ENCODE measurements around the gene SKAP1. TPM values are rescaled to one million over a fixed set of nuclear protein-coding genes. Genes with fewer than 3 reads are reported as not detected.

The SKAP1 gene
- total RNA-seq, 1 donor from 2014 or later: not detected

- Histone ChIP-seq H3K9ac (no peak overlapping the region), H3K36me3 (no peaks in the 10 kb centered on the region), H3F3A (ENCODE audit: low read depth) (no peaks in the 10 kb centered on the region), H3K27ac (no peak overlapping the region), H3K79me2 (ENCODE audit: low read depth) (no peaks in the 10 kb centered on the region), H3K4me2 (no peak overlapping the region), H3K4me1 (no peaks in the 10 kb centered on the region), H3K9me3 (ENCODE audit: low read depth) (no peaks in the 10 kb centered on the region), H3K27me3 (peaks cover 83% of the 10 kb centered on the region), H4K20me1 (ENCODE audit: low read depth) (no peaks in the 10 kb centered on the region), H3K4me3 (no peak overlapping the region), H2AFZ (replicated peaks) (no peak overlapping the region)
- no peak overlapping the region for H3K27ac Mint-ChIP-seq
- DNase-seq (ENCODE audit: low spot score): no peak
- peaks cover 3% of the 10 kb centered on the region for H3K27me3 Mint-ChIP-seq (ENCODE audit: insufficient read depth, low read depth)
- peaks cover 26% of the 10 kb centered on the region for H3K4me1 Mint-ChIP-seq
- TF ChIP-seq, protein P1, sequence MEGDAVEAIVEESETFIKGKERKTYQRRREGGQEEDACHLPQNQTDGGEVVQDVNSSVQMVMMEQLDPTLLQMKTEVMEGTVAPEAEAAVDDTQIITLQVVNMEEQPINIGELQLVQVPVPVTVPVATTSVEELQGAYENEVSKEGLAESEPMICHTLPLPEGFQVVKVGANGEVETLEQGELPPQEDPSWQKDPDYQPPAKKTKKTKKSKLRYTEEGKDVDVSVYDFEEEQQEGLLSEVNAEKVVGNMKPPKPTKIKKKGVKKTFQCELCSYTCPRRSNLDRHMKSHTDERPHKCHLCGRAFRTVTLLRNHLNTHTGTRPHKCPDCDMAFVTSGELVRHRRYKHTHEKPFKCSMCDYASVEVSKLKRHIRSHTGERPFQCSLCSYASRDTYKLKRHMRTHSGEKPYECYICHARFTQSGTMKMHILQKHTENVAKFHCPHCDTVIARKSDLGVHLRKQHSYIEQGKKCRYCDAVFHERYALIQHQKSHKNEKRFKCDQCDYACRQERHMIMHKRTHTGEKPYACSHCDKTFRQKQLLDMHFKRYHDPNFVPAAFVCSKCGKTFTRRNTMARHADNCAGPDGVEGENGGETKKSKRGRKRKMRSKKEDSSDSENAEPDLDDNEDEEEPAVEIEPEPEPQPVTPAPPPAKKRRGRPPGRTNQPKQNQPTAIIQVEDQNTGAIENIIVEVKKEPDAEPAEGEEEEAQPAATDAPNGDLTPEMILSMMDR (IDR thresholded peaks at IDR 0.05): no peak
- TF ChIP-seq EZH2phosphoT487 (IDR thresholded peaks at IDR 0.05) (no peak), EZH2 (IDR thresholded peaks at IDR 0.05) (no peak)
- H3K9me3 Mint-ChIP-seq: no peaks in the 10 kb centered on the region
- no peak overlapping the region for H3K4me3 Mint-ChIP-seq
- no peaks in the 10 kb centered on the region for H3K36me3 Mint-ChIP-seq
Measured at GRCh38 chr17:48441231-48441711, 11.3 kb upstream of the SKAP1 start.

DNA sequence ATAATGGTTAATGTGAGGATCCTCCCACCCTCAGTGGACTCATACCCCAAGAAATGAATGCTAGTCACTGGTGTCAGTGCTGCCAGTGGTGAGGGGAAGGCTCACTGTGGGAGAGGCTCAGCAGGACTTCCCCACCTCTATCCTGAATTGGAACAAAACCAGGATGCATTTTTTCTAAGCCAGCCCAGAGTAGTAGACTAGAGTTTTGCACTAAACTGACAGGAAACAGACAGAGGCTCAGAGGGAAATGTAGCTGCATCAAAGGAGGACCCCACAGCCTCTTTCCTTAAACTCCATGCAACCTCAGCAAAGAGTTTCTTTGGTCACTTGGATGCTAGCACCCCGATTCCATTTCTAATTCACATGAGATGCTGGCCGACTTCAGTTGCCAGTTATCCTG is 10.7 kb upstream of the SKAP1 start:
- TF ChIP-seq, protein P1 (IDR thresholded peaks at IDR 0.05): no peak
- no peak for TF ChIP-seq EZH2phosphoT487 (IDR thresholded peaks at IDR 0.05)
- no peak for TF ChIP-seq EZH2 (IDR thresholded peaks at IDR 0.05)
- Mint-ChIP-seq H3K36me3 (no peaks in the 10 kb centered on the region), H3K27me3 (ENCODE audit: insufficient read depth, low read depth) (peaks cover 4% of the 10 kb centered on the region), H3K4me1 (peaks cover 26% of the 10 kb centered on the region), H3K27ac (peak overlapping the region; percentile 17), H3K9me3 (no peaks in the 10 kb centered on the region), H3K4me3 (no peak overlapping the region)
- Histone ChIP-seq H3K27me3 (peaks cover 83% of the 10 kb centered on the region), H2AFZ (replicated peaks) (no peak overlapping the region), H3K36me3 (no peaks in the 10 kb centered on the region), H3K4me1 (no peaks in the 10 kb centered on the region), H3K27ac (no peak overlapping the region), H3F3A (ENCODE audit: low read depth) (no peaks in the 10 kb centered on the region), H3K9ac (no peak overlapping the region), H4K20me1 (ENCODE audit: low read depth) (no peaks in the 10 kb centered on the region), H3K79me2 (ENCODE audit: low read depth) (no peaks in the 10 kb centered on the region), H3K9me3 (ENCODE audit: low read depth) (no peaks in the 10 kb centered on the region), H3K4me2 (no peak overlapping the region), H3K4me3 (no peak overlapping the region)
- no peak for DNase-seq (ENCODE audit: low spot score)

DNA sequence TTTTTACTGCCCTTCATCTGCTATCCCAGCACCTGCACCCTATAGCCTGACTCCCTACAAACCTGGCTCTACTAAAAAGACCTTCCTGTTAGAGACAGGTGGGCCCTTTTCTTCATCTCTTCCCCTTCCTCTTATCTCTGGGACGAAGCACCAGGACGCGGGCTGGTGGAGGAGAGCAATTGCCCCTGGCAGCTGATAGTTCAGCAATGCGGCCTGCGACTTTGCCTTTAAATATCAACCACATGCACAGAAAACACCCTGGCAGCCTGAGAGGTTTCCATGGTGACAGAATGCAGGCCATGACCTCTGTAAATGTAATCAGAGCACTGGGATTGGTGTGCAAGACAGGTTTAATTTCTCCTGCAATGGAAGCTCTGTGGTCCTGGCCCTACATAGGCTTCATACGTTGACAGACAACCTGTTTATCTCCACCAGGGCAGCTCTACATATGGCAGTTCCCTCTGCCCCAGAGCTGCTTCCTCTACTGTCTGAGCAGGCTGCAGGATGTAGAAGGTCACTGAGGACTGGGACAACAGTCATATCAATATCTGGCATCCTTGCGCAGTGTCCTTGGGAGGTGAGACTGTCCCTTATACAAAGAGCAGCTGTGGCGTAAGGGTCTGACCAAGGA is 10.0 kb upstream of the SKAP1 start:
- DNase-seq (ENCODE audit: low spot score): no peak
- H3K4me3 ChIP-seq: no peak overlapping the region
- Mint-ChIP-seq H3K9me3 (no peaks in the 10 kb centered on the region), H3K27ac (peak overlapping the region; percentile 75), H3K4me3 (no peak overlapping the region), H3K4me1 (peaks cover 26% of the 10 kb centered on the region), H3K36me3 (no peaks in the 10 kb centered on the region), H3K27me3 (ENCODE audit: insufficient read depth, low read depth) (peaks cover 2% of the 10 kb centered on the region)
- H3F3A ChIP-seq (ENCODE audit: low read depth): no peaks in the 10 kb centered on the region
- no peak overlapping the region for H2AFZ ChIP-seq (replicated peaks)
- H3K4me1 ChIP-seq: no peaks in the 10 kb centered on the region
- no peaks in the 10 kb centered on the region for H3K9me3 ChIP-seq (ENCODE audit: low read depth)
- no peak for TF ChIP-seq EZH2phosphoT487 (IDR thresholded peaks at IDR 0.05)
- TF ChIP-seq, protein P1 (IDR thresholded peaks at IDR 0.05): no peak
- no peak for TF ChIP-seq EZH2 (IDR thresholded peaks at IDR 0.05)
- H3K9ac ChIP-seq: no peak overlapping the region
- H3K36me3 ChIP-seq: no peaks in the 10 kb centered on the region
- H3K27ac ChIP-seq: no peak overlapping the region
- no peaks in the 10 kb centered on the region for H4K20me1 ChIP-seq (ENCODE audit: low read depth)
- H3K79me2 ChIP-seq (ENCODE audit: low read depth): no peaks in the 10 kb centered on the region
- H3K4me2 ChIP-seq: no peak overlapping the region
- peaks cover 86% of the 10 kb centered on the region for H3K27me3 ChIP-seq
